Activated CD8-positive, alpha-beta memory T cell treated with anti-CD3 and anti-CD28 coated beads for 4 hours (primary cell): Measurements from ENCODE around the gene PPP4R3B.

Source experiments
- DNase-seq, 2 donors: peaks; one replicate each; pipeline ENCODE4 v3.0.0-alpha.2; 2020; ENCODE audit warnings: low read depth in 2 of 2

Gene PPP4R3B

GRCh38 chr2:55617175-55618024 lies at the start of gene PPP4R3B:
PPP4R3B (minus strand) TSS chr2:55617622; CDS start chr2:55617285, 337 bp downstream.
- DNase-seq: peak; percentile 96 to 98

- DNase-seq: no peak
Observed at GRCh38 chr2:55653255-55653654, 35.8 kb upstream of the PPP4R3B start.

- DNase-seq: no peak
Observed at GRCh38 chr2:55649211-55649610, 31.8 kb upstream of the PPP4R3B start.

GRCh38 chr2:55636831-55637230 lies 19.4 kb upstream of the PPP4R3B start:
- DNase-seq: no peak

- no peak for DNase-seq
Observed at GRCh38 chr2:55628931-55629330, 11.5 kb upstream of the PPP4R3B start.

- no peak for DNase-seq
Observed at GRCh38 chr2:55627915-55628314, 10.5 kb upstream of the PPP4R3B start.

GRCh38 chr2:55621802-55622201 lies 4.4 kb upstream of the PPP4R3B start:
- DNase-seq: no peak

- DNase-seq: no peak
Observed at GRCh38 chr2:55620123-55620779, 2.8 kb upstream of the PPP4R3B start.

- DNase-seq: peak in 1 of 2 donors; percentile 21
Observed at GRCh38 chr2:55618275-55619055, 1.0 kb upstream of the PPP4R3B start.

- no peak for DNase-seq
Observed at GRCh38 chr2:55618025-55618274, 528 bp upstream of the PPP4R3B start.

GRCh38 chr2:55616551-55617174 lies 759 bp downstream of the PPP4R3B start:
- no peak for DNase-seq

- DNase-seq: no peak
Observed at GRCh38 chr2:55611997-55612396, 5.4 kb downstream of the PPP4R3B start.

- no peak for DNase-seq
Observed at GRCh38 chr2:55610954-55611743, 6.3 kb downstream of the PPP4R3B start.

- no peak for DNase-seq
Observed at GRCh38 chr2:55609938-55610578, 7.4 kb downstream of the PPP4R3B start.

- DNase-seq: no peak
Observed at GRCh38 chr2:55609193-55609794, 8.1 kb downstream of the PPP4R3B start.

- DNase-seq: no peak
Observed at GRCh38 chr2:55607717-55608116, 9.7 kb downstream of the PPP4R3B start.

- DNase-seq: no peak
Observed at GRCh38 chr2:55604027-55604565, 13.3 kb downstream of the PPP4R3B start.

- no peak for DNase-seq
Observed at GRCh38 chr2:55601849-55602248, 15.6 kb downstream of the PPP4R3B start.

GRCh38 chr2:55598056-55598795 lies 19.2 kb downstream of the PPP4R3B start:
- DNase-seq: no peak
